OCI-LY7 (cell line): Measurements from ENCODE around the gene KDM6A.

ENCODE experiments used
- EZH2phosphoT487 ChIP-seq: fragments of 200-600 bp; sonication (generic); IDR thresholded peaks from 2 replicates; pipeline ENCODE4 v1.6.1; 2018; ENCODE audit warnings: low read depth, borderline replicate concordance, mild to moderate bottlenecking, mixed run types, antibody characterized with exemption, low read length, moderate library complexity, mixed read lengths
- TF ChIP-seq, protein P1 (sequence below): fragments of 200-600 bp; sonication (generic); conservative IDR thresholded peaks from 2 replicates; pipeline ENCODE4 v1.5.1; 2014; ENCODE audit warnings: mild to moderate bottlenecking, antibody characterized with exemption, low read length, moderate library complexity, mixed read lengths

DNA sequence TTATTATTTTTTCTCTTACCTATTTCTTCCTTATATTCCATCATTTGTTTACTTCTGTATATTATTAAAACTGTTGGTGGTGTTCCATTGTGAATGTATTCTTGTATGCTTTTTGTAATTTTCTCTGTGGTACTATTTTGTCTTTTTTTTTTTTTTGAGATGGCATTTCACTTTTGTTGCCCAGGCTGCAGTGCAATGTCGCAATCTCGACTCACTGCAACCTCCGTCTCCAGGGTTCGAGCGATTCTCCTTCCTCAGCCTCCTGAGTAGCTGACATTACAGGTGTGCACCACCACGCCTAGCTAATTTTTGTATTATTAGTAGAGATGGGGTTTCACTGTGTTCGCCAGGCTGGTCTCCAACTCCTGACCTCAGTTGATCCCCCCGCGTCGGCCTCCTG, 8.6 kb downstream of the KDM6A start:
- TF ChIP-seq, protein P1, sequence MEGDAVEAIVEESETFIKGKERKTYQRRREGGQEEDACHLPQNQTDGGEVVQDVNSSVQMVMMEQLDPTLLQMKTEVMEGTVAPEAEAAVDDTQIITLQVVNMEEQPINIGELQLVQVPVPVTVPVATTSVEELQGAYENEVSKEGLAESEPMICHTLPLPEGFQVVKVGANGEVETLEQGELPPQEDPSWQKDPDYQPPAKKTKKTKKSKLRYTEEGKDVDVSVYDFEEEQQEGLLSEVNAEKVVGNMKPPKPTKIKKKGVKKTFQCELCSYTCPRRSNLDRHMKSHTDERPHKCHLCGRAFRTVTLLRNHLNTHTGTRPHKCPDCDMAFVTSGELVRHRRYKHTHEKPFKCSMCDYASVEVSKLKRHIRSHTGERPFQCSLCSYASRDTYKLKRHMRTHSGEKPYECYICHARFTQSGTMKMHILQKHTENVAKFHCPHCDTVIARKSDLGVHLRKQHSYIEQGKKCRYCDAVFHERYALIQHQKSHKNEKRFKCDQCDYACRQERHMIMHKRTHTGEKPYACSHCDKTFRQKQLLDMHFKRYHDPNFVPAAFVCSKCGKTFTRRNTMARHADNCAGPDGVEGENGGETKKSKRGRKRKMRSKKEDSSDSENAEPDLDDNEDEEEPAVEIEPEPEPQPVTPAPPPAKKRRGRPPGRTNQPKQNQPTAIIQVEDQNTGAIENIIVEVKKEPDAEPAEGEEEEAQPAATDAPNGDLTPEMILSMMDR, result no peak
- TF ChIP-seq EZH2phosphoT487, result no peak
